ENCODE data around the gene ATXN1.
A peak's percentile ranks its signal among the peaks of the same experiment; 100 is the strongest.

ATXN1 gene

GRCh38 chr6:16396497-16397319 is 364.6 kb downstream of the ATXN1 start:
- Histone ChIP-seq H2BK15ac (ENCODE audit: low read depth, poor library complexity, severe bottlenecking) (no peak overlapping the region), H2AK5ac (ENCODE audit: low read length, severe bottlenecking) (no peak overlapping the region)
- 94% methylated on average over 6 of the region's 7 CpGs for WGBS

GRCh38 chr6:16394632-16395031 is 366.6 kb downstream of the ATXN1 start:
- no peak overlapping the region for H2BK120ac ChIP-seq (ENCODE audit: low read depth, low read length)
- H3K79me1 ChIP-seq (replicated peaks; ENCODE audit: low read length, poor library complexity, severe bottlenecking) = peaks cover 4% of the 10 kb centered on the region
- DNase-seq = no peak
- 100% methylated on average over 1 of the region's 2 CpGs for whole genome bisulfite sequencing
- H3K4ac ChIP-seq (ENCODE audit: low read depth in 1 of 2, low read length in 2 of 2) = no peak overlapping the region
- H2AK5ac ChIP-seq (ENCODE audit: low read length, severe bottlenecking) = no peak overlapping the region
- H4K8ac ChIP-seq (ENCODE audit: low read length) = no peak overlapping the region
- no peaks in the 10 kb centered on the region for H3K36me3 ChIP-seq (ENCODE audit: control insufficient read depth in 1 of 2, insufficient read depth in 2 of 2, low read depth in 1 of 2, low read length in 2 of 2)
- H2AFZ ChIP-seq (ENCODE audit: low read depth, low read length) = no peak overlapping the region
- H4K91ac ChIP-seq (ENCODE audit: low read length) = no peak overlapping the region
- no peak overlapping the region for H3K18ac ChIP-seq (ENCODE audit: low read depth in 1 of 2, low read length in 2 of 2)
- no peak overlapping the region for H3K4me3 ChIP-seq (ENCODE audit: insufficient read depth in 1 of 2, low read depth in 1 of 2, low read length in 2 of 2)
- no peak overlapping the region for H3K27ac ChIP-seq (ENCODE audit: low read length, poor library complexity, severe bottlenecking)
- no peak overlapping the region for H3K14ac ChIP-seq (ENCODE audit: low read length in 2 of 2)
- H2BK15ac ChIP-seq (ENCODE audit: low read depth, poor library complexity, severe bottlenecking) = no peak overlapping the region
- H3K23ac ChIP-seq (ENCODE audit: low read length in 2 of 2) = no peak overlapping the region
- no peaks in the 10 kb centered on the region for H3K9me3 ChIP-seq (ENCODE audit: control insufficient read depth, low read length)
- no peak overlapping the region for H3K9ac ChIP-seq (ENCODE audit: low read length)
- no peak overlapping the region for H3K4me2 ChIP-seq (ENCODE audit: low read length, poor library complexity, severe bottlenecking)
- H2BK12ac ChIP-seq (ENCODE audit: low read length in 2 of 2) = no peak overlapping the region
- H3K4me1 ChIP-seq (ENCODE audit: control insufficient read depth, insufficient read depth, low read depth, low read length) = peaks cover 10% of the 10 kb centered on the region
- H3K27me3 ChIP-seq (ENCODE audit: control insufficient read depth in 1 of 2, insufficient read depth in 1 of 2, low read length in 2 of 2) = no peaks in the 10 kb centered on the region
- H2BK5ac ChIP-seq (ENCODE audit: low read depth, low read length, poor library complexity, severe bottlenecking) = no peak overlapping the region

More at GRCh38 chr6:16396497-16397319, 364.6 kb downstream of the ATXN1 start:
- Histone ChIP-seq H3K36me3 (ENCODE audit: control insufficient read depth in 1 of 2, insufficient read depth in 2 of 2, low read depth in 1 of 2, low read length in 2 of 2) (no peaks in the 10 kb centered on the region), H3K18ac (ENCODE audit: low read depth in 1 of 2, low read length in 2 of 2) (no peak overlapping the region), H3K4me1 (ENCODE audit: control insufficient read depth, insufficient read depth, low read depth, low read length) (peaks cover 5% of the 10 kb centered on the region), H2BK120ac (ENCODE audit: low read depth, low read length) (no peak overlapping the region), H4K91ac (ENCODE audit: low read length) (no peak overlapping the region), H3K23ac (ENCODE audit: low read length in 2 of 2) (no peak overlapping the region), H3K4me2 (ENCODE audit: low read length, poor library complexity, severe bottlenecking) (no peak overlapping the region), H2BK12ac (ENCODE audit: low read length in 2 of 2) (no peak overlapping the region), H3K4ac (ENCODE audit: low read depth in 1 of 2, low read length in 2 of 2) (no peak overlapping the region), H4K8ac (ENCODE audit: low read length) (no peak overlapping the region), H3K9me3 (ENCODE audit: control insufficient read depth, low read length) (no peaks in the 10 kb centered on the region), H3K27ac (ENCODE audit: low read length, poor library complexity, severe bottlenecking) (no peak overlapping the region), H3K14ac (ENCODE audit: low read length in 2 of 2) (no peak overlapping the region), H2AFZ (ENCODE audit: low read depth, low read length) (no peak overlapping the region), H3K4me3 (ENCODE audit: insufficient read depth in 1 of 2, low read depth in 1 of 2, low read length in 2 of 2) (no peak overlapping the region), H3K9ac (ENCODE audit: low read length) (no peak overlapping the region), H2BK5ac (ENCODE audit: low read depth, low read length, poor library complexity, severe bottlenecking) (no peak overlapping the region), H3K79me1 (replicated peaks; ENCODE audit: low read length, poor library complexity, severe bottlenecking) (peaks cover 8% of the 10 kb centered on the region), H3K27me3 (ENCODE audit: control insufficient read depth in 1 of 2, insufficient read depth in 1 of 2, low read length in 2 of 2) (no peaks in the 10 kb centered on the region)
- no peak for DNase-seq

- Histone ChIP-seq H3K9ac (ENCODE audit: low read length) (no peak overlapping the region), H2AK5ac (ENCODE audit: low read length, severe bottlenecking) (no peak overlapping the region), H2BK5ac (ENCODE audit: low read depth, low read length, poor library complexity, severe bottlenecking) (no peak overlapping the region), H4K91ac (ENCODE audit: low read length) (no peak overlapping the region), H2BK120ac (ENCODE audit: low read depth, low read length) (no peak overlapping the region), H2AFZ (ENCODE audit: low read depth, low read length) (no peak overlapping the region), H3K27me3 (ENCODE audit: control insufficient read depth in 1 of 2, insufficient read depth in 1 of 2, low read length in 2 of 2) (no peaks in the 10 kb centered on the region), H3K4me1 (ENCODE audit: control insufficient read depth, insufficient read depth, low read depth, low read length) (peaks cover 11% of the 10 kb centered on the region), H2BK15ac (ENCODE audit: low read depth, poor library complexity, severe bottlenecking) (no peak overlapping the region), H3K27ac (ENCODE audit: low read length, poor library complexity, severe bottlenecking) (no peak overlapping the region), H3K9me3 (ENCODE audit: control insufficient read depth, low read length) (no peaks in the 10 kb centered on the region), H3K4ac (ENCODE audit: low read depth in 1 of 2, low read length in 2 of 2) (no peak overlapping the region), H2BK12ac (ENCODE audit: low read length in 2 of 2) (no peak overlapping the region), H3K4me3 (ENCODE audit: insufficient read depth in 1 of 2, low read depth in 1 of 2, low read length in 2 of 2) (no peak overlapping the region), H3K14ac (ENCODE audit: low read length in 2 of 2) (no peak overlapping the region), H4K8ac (ENCODE audit: low read length) (no peak overlapping the region), H3K23ac (ENCODE audit: low read length in 2 of 2) (no peak overlapping the region), H3K4me2 (ENCODE audit: low read length, poor library complexity, severe bottlenecking) (no peak overlapping the region), H3K36me3 (ENCODE audit: control insufficient read depth in 1 of 2, insufficient read depth in 2 of 2, low read depth in 1 of 2, low read length in 2 of 2) (no peaks in the 10 kb centered on the region), H3K18ac (ENCODE audit: low read depth in 1 of 2, low read length in 2 of 2) (no peak overlapping the region), H3K79me1 (replicated peaks; ENCODE audit: low read length, poor library complexity, severe bottlenecking) (peaks cover 2% of the 10 kb centered on the region)
- WGBS = 93% methylated on average over 4 of the region's 4 CpGs
- no peak for DNase-seq
Observed at GRCh38 chr6:16393326-16393725, 367.9 kb downstream of the ATXN1 start.

GRCh38 chr6:16392010-16392409 is 369.2 kb downstream of the ATXN1 start:
- H3K23ac ChIP-seq (ENCODE audit: low read length in 2 of 2) = no peak overlapping the region

More at GRCh38 chr6:16392010-16392409, 369.2 kb downstream of the ATXN1 start:
- Histone ChIP-seq H2BK120ac (ENCODE audit: low read depth, low read length) (no peak overlapping the region), H3K27ac (ENCODE audit: low read length, poor library complexity, severe bottlenecking) (peak overlapping the region; percentile 19), H4K91ac (ENCODE audit: low read length) (peak overlapping the region; percentile 84), H3K79me1 (replicated peaks; ENCODE audit: low read length, poor library complexity, severe bottlenecking) (peaks cover 4% of the 10 kb centered on the region), H3K9ac (ENCODE audit: low read length) (peak overlapping the region; percentile 54), H3K9me3 (ENCODE audit: control insufficient read depth, low read length) (no peaks in the 10 kb centered on the region), H2BK15ac (ENCODE audit: low read depth, poor library complexity, severe bottlenecking) (no peak overlapping the region), H4K8ac (ENCODE audit: low read length) (peak overlapping the region; percentile 48), H3K18ac (ENCODE audit: low read depth in 1 of 2, low read length in 2 of 2) (peak overlapping the region; percentile 31 to 84), H2BK12ac (ENCODE audit: low read length in 2 of 2) (peak overlapping the region; percentile 59), H2AFZ (ENCODE audit: low read depth, low read length) (no peak overlapping the region), H3K27me3 (ENCODE audit: control insufficient read depth in 1 of 2, insufficient read depth in 1 of 2, low read length in 2 of 2) (no peaks in the 10 kb centered on the region), H3K4ac (ENCODE audit: low read depth in 1 of 2, low read length in 2 of 2) (peak overlapping the region in 1 of 2 experiments; percentile 65), H3K4me2 (ENCODE audit: low read length, poor library complexity, severe bottlenecking) (no peak overlapping the region), H2BK5ac (ENCODE audit: low read depth, low read length, poor library complexity, severe bottlenecking) (no peak overlapping the region), H3K4me1 (ENCODE audit: control insufficient read depth, insufficient read depth, low read depth, low read length) (peaks cover 13% of the 10 kb centered on the region), H2AK5ac (ENCODE audit: low read length, severe bottlenecking) (peak overlapping the region; percentile 94), H3K36me3 (ENCODE audit: control insufficient read depth in 1 of 2, insufficient read depth in 2 of 2, low read depth in 1 of 2, low read length in 2 of 2) (no peaks in the 10 kb centered on the region), H3K14ac (ENCODE audit: low read length in 2 of 2) (no peak overlapping the region), H3K4me3 (ENCODE audit: insufficient read depth in 1 of 2, low read depth in 1 of 2, low read length in 2 of 2) (no peak overlapping the region)
- DNase-seq = no peak
- 75% methylated on average over 1 of the region's 1 CpG for WGBS
